NCI-H510A (cell line): Measurements from ENCODE around the gene LRRC3B.

Source experiments
- DNase-seq: peaks from one replicate; lab custom pipeline; 2025; lab: John Stamatoyannopoulos, UW

Gene LRRC3B

DNA sequence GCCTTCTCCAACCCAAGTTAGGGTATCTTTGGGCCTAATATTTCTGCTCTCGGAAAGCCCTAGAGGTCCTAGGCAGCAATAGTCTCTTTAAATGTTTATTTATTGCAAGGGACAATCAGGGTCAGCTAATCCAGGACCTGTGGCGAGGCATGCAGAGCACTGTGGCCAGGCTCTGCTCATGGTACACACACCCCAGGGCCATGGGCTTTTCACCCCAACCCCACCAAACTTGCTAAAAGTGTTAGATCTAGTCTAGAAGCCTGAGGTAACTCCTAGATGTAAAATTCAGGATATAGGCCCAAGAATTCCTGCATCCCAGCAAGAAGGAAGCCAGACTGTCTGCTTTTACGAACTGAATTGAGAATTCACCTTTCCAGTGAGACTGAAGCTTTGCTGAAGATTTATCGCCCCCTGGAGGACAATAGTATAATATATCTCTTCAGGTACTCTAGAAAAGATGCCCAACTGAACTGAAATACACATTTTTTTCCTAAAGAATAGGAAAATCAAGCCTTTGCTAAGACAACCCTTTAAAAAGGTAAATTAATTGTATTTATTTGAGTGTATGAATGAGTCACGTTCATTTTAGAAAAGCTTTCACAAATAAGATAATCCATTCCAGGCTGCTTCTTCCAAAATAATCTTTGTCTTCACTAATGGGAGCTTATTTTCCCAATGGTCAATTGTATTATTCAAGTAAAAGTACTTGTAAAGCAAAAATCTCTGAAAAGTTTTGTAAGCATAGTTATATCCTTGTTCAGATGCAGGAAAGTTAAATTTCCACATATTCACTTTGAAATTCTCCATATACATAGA, 89.8 kb downstream of the LRRC3B start:
- DNase-seq: peak; percentile 1

DNA sequence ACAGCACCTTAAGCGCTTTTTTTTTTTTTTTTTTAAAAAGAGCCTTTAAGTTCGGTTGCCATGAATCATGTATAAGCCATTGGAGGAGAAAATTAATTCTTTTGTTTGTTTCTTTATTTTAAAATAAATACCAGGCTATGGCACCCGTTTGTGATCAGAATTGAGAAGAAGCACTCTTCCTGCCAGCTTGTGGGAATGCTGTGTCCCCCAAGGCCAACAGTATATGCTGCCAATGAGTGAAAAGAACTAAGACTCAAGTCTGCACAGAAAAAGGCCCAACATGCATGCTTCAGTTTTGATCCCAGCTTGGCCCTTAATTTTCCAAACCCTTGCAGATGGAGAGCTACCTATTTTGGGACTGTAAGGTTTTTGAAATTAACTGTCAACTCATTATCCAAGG, 90.5 kb downstream of the LRRC3B start:
- DNase-seq: no peak

DNA sequence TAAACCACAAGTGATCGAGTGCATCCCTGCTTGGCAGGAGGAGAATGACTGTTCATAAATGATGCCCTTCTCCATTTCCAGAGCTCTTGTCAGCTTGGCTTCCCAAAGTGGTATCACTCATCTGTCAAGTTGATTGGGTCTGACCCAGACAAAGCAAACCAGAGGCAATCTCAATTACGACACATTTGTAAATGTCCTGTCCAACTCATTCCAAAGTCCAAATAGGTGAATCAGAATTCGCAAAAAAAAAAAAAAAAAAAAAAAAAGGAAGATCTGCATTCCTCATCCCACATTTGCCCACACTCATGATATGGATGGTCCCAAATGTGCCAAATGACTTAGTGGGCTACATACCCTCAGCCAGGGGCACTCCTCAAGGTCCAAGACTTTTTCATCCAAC, 91.9 kb downstream of the LRRC3B start:
- no peak for DNase-seq

DNA sequence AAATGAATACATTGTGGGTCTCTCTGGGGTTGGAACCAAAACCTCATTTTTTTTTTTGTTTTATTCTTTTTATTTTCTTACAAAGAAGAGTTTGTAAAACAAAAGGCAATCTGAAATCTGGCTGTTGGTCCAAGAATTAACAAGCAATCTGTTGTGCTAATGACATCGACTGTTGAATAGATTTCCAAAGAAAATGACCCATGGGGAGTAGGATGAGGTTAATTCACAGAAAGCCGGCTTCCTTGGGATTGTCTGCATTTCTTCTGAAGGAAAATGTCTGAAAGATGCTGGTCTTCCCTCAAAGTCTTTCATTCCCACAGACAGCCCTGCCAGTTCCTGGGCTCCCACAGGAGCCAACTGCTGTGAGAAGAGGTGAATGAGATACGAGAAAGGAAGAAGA, 92.9 kb downstream of the LRRC3B start:
- no peak for DNase-seq

DNA sequence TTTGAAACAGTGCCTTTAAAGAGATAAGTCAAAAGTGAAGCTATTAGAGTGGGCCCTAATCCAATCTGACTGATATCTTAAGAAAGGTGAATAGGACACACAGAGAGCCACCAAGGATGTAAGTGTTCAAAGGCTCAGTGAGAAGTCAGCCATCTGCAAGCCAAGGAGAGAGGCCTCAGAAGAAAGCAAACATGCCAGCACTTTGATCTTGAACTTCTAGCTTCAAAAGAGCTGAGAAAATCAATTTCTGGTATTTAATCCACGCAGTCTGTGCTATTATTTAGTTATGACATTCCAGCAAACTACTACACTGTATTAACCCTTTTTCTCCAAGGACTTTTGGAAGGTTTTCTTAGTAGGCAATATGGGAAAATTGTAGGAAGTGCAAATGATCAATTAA, 95.7 kb downstream of the LRRC3B start:
- DNase-seq: no peak

DNA sequence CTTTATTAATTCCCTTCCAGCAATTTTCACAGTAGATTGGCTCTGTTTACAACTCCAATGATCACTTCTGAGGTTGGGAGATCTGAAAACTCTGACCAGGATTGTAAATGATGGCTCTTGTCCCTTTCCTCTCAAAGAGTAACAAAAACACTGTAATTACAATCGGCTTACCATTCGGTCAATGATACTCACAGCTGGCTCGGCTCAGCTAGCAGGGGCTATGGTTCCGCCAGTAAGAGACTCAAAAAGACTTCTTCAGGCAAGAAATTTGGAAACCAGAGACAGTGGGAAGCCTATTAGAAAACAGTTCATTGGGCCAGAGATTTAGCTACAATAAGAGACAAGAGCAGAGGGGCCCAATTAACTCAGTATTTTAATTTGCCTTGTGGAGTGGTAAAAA, 96.6 kb downstream of the LRRC3B start:
- DNase-seq: no peak

DNA sequence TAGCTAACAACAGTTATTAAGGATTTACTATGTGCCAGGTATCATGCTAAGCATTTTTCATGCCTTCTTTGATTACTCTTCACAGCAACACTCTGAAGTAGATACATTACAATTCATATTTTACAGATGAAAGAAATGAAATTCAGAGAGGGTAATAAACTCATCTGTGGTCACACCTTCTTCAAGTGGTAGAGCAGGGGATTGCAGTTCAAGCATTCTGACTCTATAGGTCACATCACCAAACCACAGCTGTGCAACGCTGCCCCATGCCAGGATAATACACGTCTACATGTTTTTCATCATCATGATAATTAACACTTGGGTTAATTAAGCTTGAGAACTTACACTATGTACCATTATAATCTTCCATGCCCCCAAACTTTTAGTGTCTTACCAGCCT, 98.5 kb downstream of the LRRC3B start:
- DNase-seq: no peak

DNA sequence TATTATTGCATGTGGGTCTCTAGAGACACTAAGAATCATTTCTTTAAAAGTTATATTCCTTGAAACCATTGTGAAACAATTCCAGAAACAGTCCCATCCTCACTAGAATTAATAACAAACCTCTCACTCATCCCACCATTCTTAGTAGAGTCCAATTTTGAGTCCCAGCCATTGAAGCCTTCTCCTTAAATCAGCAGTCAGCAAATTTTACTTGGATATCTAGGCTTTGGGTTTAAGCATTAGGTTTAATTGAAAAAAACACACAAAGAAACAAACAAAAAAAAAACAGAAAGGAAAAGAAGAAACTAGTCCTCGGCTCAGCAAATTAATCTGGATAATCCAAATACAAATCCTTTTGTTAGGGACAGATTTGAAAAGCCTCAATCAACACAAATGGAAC, 109.3 kb downstream of the LRRC3B start:
- no peak for DNase-seq

DNA sequence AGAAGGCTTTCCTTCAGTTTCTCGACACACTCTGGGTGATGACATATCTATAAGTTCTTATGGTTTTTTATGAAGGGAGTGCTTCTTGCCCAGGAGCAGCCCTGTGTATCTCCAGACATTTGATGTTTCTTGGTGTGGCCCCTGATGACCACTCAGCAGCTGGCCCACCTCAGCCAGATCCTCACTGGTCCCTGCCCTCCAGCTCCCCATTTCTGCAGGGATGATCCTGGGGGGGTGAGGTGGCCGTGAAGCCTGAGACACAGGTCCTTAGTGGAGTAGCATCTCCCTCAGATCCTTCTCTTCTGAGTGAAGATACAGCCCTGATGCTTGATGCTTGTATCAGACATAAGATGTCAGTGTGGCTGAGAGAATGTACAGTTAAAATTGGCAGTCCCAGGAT, 127.7 kb downstream of the LRRC3B start:
- DNase-seq: no peak

DNA sequence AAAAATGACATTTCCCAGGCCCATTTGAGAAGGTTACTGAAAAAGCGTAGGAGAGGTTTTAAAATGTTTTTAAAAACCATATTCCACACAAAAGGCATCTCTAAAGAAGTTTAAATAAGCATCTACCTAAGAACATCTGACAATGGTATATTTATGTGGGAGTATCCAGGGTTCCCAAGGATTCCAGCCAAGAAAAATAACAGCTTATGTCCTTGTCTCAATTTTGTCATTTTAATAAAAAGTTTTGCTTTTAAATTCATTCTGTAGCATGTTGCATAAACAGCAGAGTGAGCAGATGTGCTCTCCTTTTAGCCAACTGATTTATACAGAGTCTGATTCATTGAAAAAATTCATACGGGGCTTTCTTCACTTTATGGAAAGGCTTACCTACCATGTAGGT, 129.9 kb downstream of the LRRC3B start:
- DNase-seq: no peak

DNA sequence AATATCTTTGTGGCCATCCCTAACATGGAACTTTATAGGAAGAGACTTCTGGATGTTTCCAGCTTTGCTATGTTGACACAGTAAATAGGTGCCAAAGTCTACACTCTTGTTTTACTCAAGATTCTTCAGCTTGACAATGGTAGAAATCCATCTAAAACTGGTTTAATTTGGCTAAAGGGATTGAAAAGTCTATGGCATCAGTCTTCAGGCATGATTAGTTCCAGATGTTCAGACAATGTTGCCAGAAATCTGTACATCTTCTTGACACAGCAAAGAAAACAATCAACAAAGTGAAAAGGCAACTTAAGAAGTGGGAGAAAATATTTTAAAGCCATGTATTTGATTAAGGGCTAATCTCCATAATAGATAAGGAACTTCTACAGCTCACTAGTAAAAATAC, 130.5 kb downstream of the LRRC3B start:
- DNase-seq: no peak

DNA sequence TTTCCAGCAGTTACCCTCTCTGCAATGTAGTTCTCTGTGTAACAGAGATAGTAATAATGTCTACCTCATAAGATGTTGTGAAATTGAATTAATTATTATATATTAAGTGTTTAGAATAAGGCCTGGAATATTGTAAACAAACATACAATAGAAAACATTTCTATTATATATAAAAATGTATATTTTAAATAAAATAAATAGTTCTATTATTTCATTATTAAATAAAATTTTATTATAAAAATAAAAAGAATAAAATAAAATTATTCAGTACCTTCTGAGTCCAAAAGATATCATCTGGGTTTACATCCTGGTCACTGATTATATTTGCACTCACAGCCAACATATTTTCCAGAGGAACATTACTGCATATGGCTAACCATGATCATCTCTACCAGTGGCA, 135.4 kb downstream of the LRRC3B start:
- DNase-seq: no peak
